Left cardiac atrium (tissue), 4 donors: ENCODE data around the gene ISY1. TPM values are rescaled to one million over a fixed set of nuclear protein-coding genes. Genes with fewer than 3 reads are reported as not detected.
"Not testable (repeated sequence)": the region's sequence is repeated elsewhere in the genome, so short reads cannot be mapped to it uniquely, and the experiment has no call there.

Experiments used
- ATAC-seq, 2 donors: fragments of 200-7000 bp; cut with Tn5 transposase; one replicate each; pipeline ENCODE4 v1.9.1; 2020; ENCODE audit warnings: mild to moderate bottlenecking in 2 of 2, moderate library complexity in 2 of 2
- DNase-seq: peaks from one replicate; pipeline ENCODE4 v3.0.0-alpha.2; 2020
- intact Hi-C, 2 donors: fragments of 100-400 bp; cut with DNase I; formaldehyde crosslinking; loops; one replicate each; pipeline versions ENCODE4 v1.14.1 to v1.15.1; 2022 to 2023
- total RNA-seq, 2 donors: library from RNA; stranded (reverse); fragmentation: NEBNext Ultra II Directional; extraction: Animal tissue kit (Norgen Biotek cat#: 25700); gene quantifications; one replicate each; pipeline ENCODE4 v1.2.1, GENCODE V29; 2021
- donor health status: DM: no; HTN: yes; CAD: no.
- donor health status: DM: no; HTN: yes; CAD: no; lungs with severe emphysema.
- donor health status: DM: yes; HTN: yes; CAD: no.
- donor health status: Dilated cardiomyopathy.

Gene ISY1
- total RNA-seq, 2 donors from 2014 or later, result 23.3 to 28.3 TPM

DNA sequence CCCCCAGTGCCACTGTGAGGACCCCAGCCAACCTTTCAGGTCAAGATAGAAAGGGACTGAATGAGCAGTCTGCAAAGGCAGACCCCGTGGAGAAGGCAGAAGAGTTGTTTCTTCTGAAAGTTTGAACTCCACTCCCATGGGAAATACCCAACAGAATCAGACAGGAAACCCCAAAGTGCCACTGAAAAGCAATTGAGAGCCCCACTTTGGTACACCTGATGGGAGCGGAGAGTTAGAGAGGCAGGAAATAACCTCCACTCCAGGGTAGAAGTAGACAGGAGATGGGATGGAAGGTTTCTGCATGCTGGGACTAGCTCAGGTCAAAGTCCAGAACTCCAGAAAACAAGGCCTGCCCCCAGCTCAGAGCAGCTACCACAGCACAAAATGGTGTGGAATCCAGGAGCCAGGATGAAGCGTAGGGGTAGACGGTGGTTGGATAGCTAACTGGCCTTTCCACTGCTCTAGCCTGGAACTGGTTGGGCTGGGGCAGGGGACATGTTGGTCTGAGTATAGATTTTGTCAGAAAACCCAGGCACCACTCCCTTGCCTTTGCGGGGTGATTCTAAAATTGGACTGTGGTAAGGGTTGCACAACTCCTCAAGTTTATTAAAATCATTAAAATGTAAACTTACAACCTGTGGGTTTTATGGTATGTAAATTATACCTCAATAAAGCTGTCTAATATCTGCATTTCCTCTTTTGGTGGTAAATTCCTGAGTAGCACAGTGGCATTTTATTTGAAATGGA is 37.4 kb downstream of the ISY1 start:
- DNase-seq (no peak), ATAC-seq (no peak)
- intact Hi-C loops, result no loop called here

DNA sequence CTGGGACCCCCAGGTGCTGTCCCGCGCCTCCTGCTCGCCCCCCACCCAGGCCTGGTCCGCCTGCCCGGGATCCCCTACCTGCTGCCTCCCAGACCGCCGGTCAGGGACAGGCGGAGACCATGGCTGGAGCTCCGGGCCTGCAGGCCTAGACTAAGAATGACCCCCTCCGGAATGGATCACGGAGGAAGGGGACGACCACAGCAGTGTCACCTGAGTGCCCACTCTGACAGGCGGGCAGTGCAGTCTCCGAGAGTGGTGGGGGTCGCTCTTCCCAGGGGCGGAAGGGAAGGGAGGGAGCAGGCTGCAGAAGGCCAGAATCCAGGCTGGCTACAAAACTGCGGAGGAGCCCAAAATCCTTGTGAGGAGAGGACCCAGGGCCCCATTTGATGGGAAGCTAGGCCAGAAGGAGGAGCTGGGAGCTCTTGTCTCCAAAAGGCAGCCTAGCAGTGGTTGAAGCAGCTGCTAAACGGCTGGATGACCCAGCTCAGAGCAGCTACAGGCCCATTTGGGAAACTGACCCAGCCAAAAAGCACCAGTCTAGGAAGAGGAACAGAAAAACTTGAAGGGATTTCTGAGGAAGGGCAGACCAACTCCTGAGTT is 38.4 kb downstream of the ISY1 start:
- DNase-seq (no peak), ATAC-seq (peak in 1 of 2 donors; percentile 0)
- intact Hi-C loops, result no loop called here

DNA sequence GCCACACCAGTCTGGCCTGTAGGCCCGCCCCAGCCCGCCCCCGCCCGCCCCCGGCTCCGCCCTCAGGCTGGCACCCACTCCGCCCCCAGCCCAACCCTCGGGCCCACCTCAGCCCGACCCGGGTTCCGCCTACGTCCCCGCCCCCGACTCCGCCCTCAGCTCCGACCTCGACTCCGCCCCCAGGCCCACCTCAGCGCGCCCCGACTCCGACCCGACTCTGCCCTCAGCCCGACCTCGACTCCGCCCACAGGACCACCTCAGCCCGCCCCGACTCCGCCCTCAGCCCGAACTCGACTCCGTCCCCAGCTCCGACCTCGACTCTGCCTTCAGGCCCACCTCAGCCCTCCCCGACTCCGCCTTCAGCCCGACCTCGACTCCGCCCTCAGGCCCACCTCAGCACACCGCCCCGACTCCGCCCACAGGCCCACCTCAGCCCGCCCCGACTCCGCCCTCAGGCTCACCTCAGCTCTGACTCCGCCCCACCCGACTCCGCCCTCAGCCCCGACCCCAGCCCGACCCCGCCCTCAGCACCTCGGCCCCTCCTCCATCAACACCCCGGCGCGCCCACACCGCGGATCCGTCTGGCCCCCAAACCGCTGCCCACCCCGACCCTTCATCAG is 39.0 kb downstream of the ISY1 start, which contains the start of gene RAB43:
RAB43 (minus strand) TSS at position 13 of the 620 bp plus-strand sequence. CDS start 315 bp downstream, outside the sequence.
- ATAC-seq, result peak; percentile 85 to 88
- intact Hi-C loops, result loop anchor here in 1 of 2 donors (2.0 kb wide), 1 partner anchor 69 kb away; no protein-coding TSS in a partner anchor
- DNase-seq, result peak; percentile 91

DNA sequence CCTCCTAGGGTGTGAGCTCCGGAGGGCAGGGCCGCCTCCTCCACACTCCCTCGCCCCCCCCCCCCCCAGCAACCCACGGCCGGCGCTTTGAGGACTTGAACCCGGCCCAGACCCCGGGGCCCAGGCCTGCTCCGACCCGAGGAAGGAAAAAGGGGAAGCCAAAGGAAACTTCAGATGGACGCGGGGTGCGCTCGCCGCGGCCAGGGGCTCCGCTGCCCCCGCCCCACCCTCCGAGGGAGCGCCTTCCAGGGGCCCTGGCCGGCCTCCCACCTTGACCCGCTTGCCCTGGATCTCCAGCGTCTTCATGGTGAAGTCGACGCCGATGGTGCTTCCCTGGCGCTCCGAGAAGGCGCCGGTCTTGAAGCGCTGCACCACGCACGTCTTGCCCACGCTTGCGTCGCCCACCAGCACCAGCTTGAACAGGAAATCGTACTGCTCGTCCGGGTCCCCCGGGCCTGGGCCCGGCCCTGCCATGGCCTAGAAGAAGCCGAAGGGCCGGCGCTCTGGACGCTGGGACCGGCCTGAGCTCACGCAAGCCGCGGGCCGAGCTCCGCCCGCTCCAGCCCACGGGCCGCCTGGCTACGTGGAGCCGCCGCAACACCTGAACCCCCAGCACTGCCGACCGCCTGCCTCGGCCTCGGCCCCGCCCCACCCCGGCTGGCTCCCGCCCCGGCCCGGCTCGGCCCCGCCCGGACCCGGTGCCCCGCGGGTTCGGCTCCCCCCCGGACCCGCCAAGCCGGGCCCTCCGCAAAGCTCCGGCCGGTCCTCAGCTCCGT is 39.7 kb downstream of the ISY1 start:
- ATAC-seq, result peak; percentile 3 to 29
- no peak for DNase-seq
- intact Hi-C loops, result loop anchor here in 1 of 2 donors (2.0 kb wide), 1 partner anchor 68 kb away; no protein-coding TSS in a partner anchor

DNA sequence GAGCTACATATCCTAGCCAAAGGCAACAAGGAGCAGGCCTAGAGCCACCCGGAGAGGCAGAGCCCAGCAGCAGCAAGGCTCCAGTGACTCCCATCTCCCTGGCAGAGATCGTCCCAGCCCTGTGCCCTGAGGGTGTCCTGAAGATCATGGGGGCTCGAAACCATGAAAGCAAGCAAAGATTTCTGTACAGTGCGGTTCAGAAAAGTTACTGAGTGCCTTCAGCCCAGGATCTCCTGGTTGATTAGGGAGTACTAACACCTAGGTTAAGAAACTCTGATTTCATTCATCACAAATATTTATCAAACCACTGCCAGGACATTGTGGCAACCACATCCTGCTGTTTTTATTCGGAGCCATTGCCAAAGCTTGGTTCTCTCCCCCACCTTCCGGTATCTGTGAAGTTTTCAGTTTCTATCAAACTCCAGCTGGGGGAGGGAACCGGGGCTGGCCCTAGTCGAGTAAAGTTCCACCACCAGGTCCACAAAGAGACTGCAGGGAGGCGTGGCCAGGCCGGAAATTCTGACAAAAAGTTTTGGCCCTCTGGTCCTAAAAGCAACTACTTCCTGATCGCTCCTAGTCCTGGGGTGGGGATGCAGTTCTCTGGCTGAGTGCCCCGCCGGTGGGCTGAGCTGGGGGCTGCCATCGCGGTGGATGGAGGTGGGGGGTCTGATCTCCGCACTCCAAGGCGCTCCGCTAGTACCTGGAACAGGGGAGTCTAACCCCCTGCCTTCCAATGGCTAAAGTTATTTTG is 40.4 kb downstream of the ISY1 start:
- peak; percentile 65 to 67 for ATAC-seq
- intact Hi-C loops, result loop anchor here in 1 of 2 donors (2.0 kb wide), 1 partner anchor 68 kb away; no protein-coding TSS in a partner anchor
- DNase-seq, result peak; percentile 92

DNA sequence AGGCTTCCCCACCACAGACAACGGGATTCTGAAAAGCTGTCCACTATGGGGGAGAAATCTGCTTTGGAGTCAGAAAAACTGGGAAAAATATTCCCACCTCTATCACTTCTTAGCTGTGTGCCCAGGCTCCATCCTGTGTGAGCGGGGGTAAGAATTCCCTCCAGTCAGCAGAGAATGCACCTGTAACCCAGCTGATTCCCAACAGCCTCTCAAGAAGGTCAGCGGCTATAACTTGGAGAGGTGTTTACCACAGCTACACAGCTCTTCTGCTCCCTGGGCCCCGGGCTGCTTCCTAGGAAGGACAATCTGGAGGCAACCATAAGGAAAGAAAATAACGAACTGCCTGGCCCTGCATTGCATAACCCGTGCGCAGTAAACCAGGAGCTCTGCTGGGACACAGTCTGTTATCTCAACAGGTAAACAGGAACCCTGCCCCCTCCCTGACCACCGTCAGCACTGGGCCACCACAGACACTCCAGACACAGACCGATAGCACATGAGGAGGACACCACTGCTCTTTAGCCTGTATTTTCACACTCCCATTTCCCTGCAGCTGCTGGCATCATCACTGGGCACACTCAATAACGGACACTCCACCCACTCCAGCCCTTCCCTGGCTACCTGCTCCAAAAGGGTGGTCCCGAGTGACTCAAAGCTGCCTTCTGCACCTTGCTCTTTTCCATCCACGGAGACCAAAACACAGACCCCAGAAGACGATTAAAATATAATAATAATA is 41.3 kb downstream of the ISY1 start:
- DNase-seq (no peak), ATAC-seq (no peak)
- intact Hi-C loops, result loop anchor here in 1 of 2 donors (2.0 kb wide), 1 partner anchor 67 kb away; no protein-coding TSS in a partner anchor

DNA sequence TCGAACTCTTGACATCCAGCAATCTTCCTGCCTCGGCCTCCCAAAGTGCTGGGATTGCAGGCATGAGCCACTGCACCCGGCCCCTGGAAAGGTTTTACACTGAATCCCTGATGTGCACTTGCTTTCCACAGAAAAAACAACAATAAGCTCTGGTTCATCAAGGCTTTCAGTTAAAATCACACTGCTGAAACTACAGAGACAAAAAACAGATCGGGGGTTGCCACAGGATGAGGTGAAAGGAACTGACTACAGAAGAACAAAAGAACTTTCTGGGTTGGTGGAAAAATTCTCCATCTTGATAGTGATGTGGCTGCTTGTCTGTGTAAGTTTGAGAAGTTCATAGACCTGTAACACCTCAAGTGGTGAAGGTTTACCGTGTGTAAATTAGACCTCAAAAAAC is 42.1 kb downstream of the ISY1 start:
- ATAC-seq, result no peak

DNA sequence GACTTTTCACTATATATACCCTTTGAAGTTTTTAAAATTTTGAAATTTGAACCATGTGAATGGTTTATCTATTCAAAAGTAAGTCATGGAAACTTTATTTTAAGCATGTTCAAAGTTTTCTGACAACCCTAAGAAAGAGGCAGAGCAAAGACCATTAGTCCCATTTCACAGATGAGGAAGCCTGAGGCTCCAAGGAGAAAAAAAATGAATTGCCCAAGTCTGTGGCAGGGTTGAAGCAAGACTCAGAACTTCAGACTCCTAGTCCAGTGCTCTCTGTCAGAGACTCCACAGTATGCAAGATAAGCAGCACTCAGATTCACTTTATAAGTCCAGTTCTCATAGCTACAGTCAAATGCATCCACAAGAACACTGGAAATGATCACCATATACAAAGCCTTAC is 43.7 kb downstream of the ISY1 start:
- intact Hi-C loops, result no loop called here
- DNase-seq, result no peak
- ATAC-seq, result no peak

More for the DNA sequence above, 42.1 kb downstream of the ISY1 start:
- no peak for DNase-seq
- intact Hi-C loops, result no loop called here

DNA sequence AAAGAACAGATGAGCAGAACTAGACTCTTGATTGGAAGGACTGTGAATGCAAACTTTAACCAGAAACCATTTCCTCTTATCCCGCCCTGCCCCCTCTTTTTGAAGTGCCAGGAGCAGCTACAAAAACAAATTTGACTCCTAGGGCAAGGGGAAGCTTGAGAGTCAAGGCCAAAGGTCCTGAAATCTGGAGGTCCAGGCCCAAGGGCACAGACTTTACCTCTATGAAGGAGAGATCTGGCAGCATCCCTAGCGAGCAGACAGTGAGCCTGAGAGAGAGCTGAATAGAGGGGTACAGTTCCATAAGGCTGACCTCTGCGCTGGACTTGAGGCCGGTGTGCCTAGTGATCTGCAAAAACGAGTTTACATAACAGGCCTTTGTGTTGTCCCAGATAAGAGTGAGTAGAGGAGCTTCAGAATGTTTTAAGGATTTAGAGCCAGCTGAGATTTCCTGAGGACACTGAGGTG is 44.3 kb downstream of the ISY1 start:
- ATAC-seq (no peak), DNase-seq (peak; percentile 15)
- intact Hi-C loops, result no loop called here

DNA sequence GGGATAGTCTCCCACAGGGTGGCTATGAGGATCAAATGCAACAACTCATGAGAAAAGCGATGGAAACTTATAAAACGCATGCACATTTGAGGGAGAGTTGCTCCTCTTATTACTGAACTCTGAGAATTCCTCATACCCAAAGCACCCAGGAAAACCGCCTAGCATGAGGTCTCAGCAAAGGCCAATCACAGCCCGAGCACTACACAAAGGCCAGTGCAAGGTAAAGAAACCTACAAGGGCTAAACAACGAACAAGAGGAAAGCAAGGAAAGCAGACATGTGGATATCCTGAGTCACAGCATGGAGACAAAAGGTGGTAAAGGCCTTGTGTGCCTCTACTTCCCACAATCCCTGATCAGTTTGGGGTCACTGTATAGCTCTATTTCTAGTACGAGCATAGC is 46.4 kb downstream of the ISY1 start:
- DNase-seq (no peak), ATAC-seq (no peak)
- intact Hi-C loops, result no loop called here

DNA sequence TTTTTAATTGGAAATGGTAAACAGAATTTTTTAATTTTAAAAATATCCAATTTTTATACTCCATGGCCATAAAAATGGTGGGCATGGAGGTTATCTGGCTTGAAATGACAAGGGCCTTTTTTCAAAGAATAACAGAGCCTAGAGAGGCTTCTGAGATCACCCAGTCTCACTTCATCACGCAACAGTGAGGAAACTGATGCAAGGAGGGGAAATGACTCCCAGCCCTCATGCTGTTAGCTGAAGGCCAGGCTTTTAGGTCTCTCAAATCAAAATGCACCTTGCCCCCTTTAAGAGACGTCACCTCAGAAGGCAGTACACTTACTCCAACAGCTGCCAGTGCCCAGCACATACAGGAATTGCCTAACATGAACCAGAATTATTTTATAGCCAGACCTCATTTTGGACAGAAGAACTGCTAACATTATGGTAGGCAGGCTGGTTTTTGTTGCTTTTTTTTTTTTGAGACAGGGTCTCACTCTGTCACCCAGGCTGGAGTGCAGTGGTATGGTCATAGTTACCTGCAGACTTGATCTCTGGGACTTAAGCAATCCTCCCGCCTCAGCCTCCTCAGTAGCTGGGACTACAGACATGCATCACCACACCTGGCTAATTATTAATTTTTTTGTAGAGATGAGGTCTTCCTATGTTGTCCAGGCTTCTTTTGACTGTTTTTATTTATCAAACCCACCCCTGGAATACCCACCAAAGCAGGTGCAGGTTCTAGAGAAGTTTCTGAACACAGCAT is 48.4 kb downstream of the ISY1 start:
- DNase-seq (peak; percentile 5), ATAC-seq (no peak)
- intact Hi-C loops, result no loop called here

DNA sequence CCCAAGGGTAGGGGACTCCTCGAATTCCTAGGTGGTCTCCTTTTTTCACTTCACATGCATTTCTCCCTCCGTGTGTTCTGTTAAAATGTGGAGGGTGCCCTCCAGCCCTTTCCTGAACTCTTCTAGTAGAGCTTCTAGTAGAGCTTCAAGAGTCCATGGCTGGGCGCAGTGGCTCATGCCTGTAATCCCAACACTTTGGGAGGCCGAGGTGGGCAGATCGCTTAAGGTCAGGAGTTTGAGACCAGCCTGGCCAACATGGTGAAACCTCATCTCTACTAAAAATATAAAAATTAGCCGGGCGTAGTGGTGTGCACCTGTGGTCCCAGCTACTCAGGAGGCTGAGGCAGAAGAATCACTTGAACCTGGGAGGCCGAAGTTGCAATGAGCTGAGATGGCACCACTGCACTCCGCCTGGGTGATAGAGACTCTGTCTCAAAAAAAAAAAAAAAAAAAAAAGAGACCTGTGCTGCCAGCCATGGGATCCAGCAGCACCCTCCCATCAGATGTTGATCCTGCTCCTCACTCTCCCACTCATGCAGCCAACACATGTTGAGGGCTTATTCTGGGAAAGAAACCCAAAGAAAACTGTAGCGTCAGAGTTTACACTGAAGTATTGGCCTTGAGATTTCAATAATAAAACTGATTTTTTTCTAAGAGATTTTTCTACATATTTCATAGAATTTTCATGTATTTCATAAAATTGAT is 49.6 kb downstream of the ISY1 start:
- DNase-seq, result peak; percentile 8
- intact Hi-C loops, result not testable (repeated sequence)

DNA sequence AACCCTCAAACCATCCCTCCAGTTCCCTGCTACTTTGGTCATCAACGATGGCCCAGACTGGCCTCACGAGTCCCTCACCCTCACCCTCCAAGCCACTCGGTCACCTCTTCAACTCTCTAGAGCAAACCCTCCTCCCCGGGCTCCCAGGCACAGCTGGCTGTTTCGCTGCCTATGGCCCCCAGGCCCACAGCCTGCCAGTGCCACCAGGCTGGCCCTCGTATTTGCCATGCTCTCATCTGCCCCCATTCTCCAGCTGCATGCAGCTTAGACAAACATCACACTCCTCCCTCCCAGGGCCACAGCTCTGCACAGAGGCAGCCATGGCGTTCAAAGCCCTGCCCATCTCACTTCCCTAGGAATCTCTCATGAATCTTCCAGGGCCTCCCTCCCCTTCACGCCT is 53.1 kb downstream of the ISY1 start:
- intact Hi-C loops, result no loop called here
- ATAC-seq, result no peak

More for the DNA sequence above, 49.6 kb downstream of the ISY1 start:
- not testable (repeated sequence) for ATAC-seq

DNA sequence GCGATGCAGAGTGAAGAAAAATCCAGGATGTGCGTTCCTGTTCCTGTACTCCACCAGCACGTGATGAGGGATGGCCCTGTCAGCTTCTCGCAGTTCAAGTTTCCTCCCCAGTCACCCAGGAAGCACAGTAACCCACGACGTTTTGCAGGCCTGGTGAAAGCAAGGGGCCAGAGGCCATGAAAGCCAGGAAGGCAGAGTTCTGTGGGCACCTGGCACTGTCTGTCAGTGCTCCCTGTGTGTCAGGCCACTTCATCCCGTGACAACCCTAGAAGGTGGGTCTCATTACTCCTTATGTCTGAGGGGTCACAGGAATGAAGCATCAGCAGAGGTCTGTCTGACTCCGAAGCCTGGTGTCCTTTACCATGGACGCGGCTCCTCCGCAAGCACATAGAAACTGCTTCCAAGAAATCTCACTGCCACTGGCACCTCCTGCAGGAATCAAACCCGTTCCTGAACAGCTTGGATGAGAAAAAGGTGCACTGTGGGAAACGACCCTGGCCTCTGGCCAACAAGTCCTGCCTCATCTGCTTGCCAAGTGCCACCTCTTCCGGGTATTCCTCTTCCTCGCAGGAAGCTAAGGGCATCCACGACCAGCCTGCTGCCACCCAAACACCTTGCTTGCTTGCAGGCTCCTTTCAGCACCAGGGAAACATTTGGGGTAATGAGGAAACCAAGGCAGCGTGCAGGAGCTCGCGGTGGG is 53.8 kb downstream of the ISY1 start:
- intact Hi-C loops, result no loop called here
- ATAC-seq (no peak), DNase-seq (no peak)

More for the DNA sequence above, 53.1 kb downstream of the ISY1 start:
- DNase-seq, result no peak

DNA sequence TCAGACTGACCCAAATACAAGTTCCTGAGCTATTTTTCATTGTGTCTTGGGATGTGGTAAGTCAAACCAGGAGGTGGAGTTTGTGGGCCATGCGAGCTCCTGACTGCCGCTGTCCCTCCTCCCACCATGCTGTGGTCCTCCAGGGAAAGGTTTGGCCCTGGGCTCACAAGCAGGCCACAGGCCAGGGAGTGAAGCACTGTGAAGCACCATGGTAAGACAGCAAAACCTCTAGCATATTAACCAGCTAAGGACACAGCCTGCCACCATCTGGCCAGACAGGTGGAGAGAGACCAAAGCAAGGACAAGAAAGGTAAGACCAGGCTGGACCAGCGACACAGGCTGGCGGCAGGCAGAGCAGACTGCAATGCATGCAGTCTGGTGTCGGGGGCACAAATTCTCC is 54.5 kb downstream of the ISY1 start:
- DNase-seq (no peak), ATAC-seq (peak; percentile 17 to 54)
- intact Hi-C loops, result no loop called here

DNA sequence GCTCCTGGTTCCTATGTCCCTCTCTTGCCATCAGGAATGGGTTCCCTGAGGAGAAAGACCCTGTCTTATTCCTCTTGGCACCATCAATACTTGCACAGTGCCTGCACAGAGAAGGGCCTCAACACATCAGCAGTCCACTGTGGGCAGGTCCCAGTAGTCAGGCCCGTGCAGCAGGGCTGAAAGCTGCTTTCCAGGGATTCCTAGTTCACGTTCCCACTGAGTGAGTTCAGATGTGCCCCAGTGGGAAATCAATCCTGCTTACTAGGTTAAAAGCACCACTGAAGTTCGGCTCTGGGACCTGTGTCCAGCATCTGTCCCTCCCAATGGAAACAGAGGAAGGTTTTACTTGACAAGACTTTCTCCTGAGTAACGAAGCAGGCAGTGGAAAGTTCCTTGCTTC is 55.0 kb downstream of the ISY1 start:
- ATAC-seq (no peak), DNase-seq (no peak)
- intact Hi-C loops, result no loop called here
